NT2/D1 (cell line): Measurements from ENCODE around the gene PPY.

Source experiments
- DNase-seq: peaks from one replicate; pipeline ENCODE4 v3.0.0-alpha.2; 2011; ENCODE audit warnings: low read depth, low spot score
- H3K27me3 ChIP-seq: 2 replicates; pipeline ENCODE4 v1.6.0; 2011; ENCODE audit warnings: mild to moderate bottlenecking; ENCODE audit not compliant: insufficient read length, insufficient read depth
- H3K36me3 ChIP-seq: 2 replicates; pipeline ENCODE4 v1.6.1; 2011; ENCODE audit warnings: mild to moderate bottlenecking, low read length, mixed read lengths; ENCODE audit not compliant: insufficient read depth, insufficient read length
- H3K4me1 ChIP-seq: 2 replicates; pipeline ENCODE4 v1.5.1; 2011; ENCODE audit not compliant: insufficient read depth, insufficient read length
- H3K4me3 ChIP-seq: 2 replicates; pipeline ENCODE4 v1.5.1; 2011; ENCODE audit warnings: low read depth; ENCODE audit not compliant: insufficient read length
- H3K9ac ChIP-seq: 2 replicates; pipeline ENCODE4 v1.6.0; 2011; ENCODE audit warnings: low read depth; ENCODE audit not compliant: insufficient read length
- H3K9me3 ChIP-seq: 2 replicates; pipeline ENCODE4 v1.5.1; 2011; ENCODE audit warnings: mild to moderate bottlenecking, low read length; ENCODE audit not compliant: insufficient read depth
- SUZ12 ChIP-seq: IDR thresholded peaks from 2 replicates; pipeline ENCODE4 v1.6.1; 2011; ENCODE audit not compliant: insufficient read length, insufficient read depth; ENCODE audit errors: extremely low read depth
- YY1 ChIP-seq: IDR thresholded peaks from 2 replicates; pipeline ENCODE4 v1.6.1; 2011; ENCODE audit not compliant: insufficient read length, insufficient read depth
- ZNF274 ChIP-seq: IDR thresholded peaks from 2 replicates; pipeline ENCODE4 v1.6.1; 2011; ENCODE audit warnings: mild to moderate bottlenecking, low read depth, low read length

The PPY gene

GRCh38 chr17:43942051-43942685 lies at the start of gene PPY:
Gene PPY (minus strand): TSS chr17:43942476. CDS start chr17:43941654, 822 bp downstream.
- TF ChIP-seq YY1, result no peak
- TF ChIP-seq ZNF274, result no peak
- no peak for TF ChIP-seq SUZ12
- H3K4me1 ChIP-seq, result peaks cover 19% of the 10 kb centered on the region
- DNase-seq, result no peak
- H3K4me3 ChIP-seq, result no peak within 1 kb of the TSS
- H3K36me3 ChIP-seq, result no peaks in the 10 kb centered on the region
- no peaks in the 10 kb centered on the region for H3K9me3 ChIP-seq
- H3K27me3 ChIP-seq, result peaks cover 8% of the 10 kb centered on the region
- H3K9ac ChIP-seq, result peak within 1 kb of the TSS; percentile 53

GRCh38 chr17:43988301-43988700 lies 46.0 kb upstream of the PPY start:
- H3K4me1 ChIP-seq, result peaks cover 6% of the 10 kb centered on the region
- no peaks in the 10 kb centered on the region for H3K36me3 ChIP-seq
- H3K9me3 ChIP-seq, result no peaks in the 10 kb centered on the region
- H3K4me3 ChIP-seq, result no peak overlapping the region
- H3K27me3 ChIP-seq, result peaks cover 7% of the 10 kb centered on the region
- TF ChIP-seq YY1 (no peak), SUZ12 (no peak), ZNF274 (no peak)
- no peak for DNase-seq
- H3K9ac ChIP-seq, result no peak overlapping the region

- H3K9me3 ChIP-seq, result no peaks in the 10 kb centered on the region
- H3K36me3 ChIP-seq, result no peaks in the 10 kb centered on the region
- H3K9ac ChIP-seq, result peak overlapping the region; percentile 7
- no peak overlapping the region for H3K4me3 ChIP-seq
- TF ChIP-seq YY1 (no peak), ZNF274 (no peak), SUZ12 (no peak)
- H3K4me1 ChIP-seq, result peaks cover 6% of the 10 kb centered on the region
- H3K27me3 ChIP-seq, result peaks cover 17% of the 10 kb centered on the region
- DNase-seq, result no peak
These were observed 45.1 kb upstream of the PPY start for GRCh38 chr17:43987131-43988021.

GRCh38 chr17:43986225-43986981 lies 44.1 kb upstream of the PPY start:
- DNase-seq, result no peak
- no peak overlapping the region for H3K9ac ChIP-seq
- no peaks in the 10 kb centered on the region for H3K9me3 ChIP-seq
- H3K4me1 ChIP-seq, result peaks cover 6% of the 10 kb centered on the region
- TF ChIP-seq SUZ12, result no peak
- TF ChIP-seq YY1, result no peak
- TF ChIP-seq ZNF274, result no peak
- no peaks in the 10 kb centered on the region for H3K36me3 ChIP-seq
- peaks cover 25% of the 10 kb centered on the region for H3K27me3 ChIP-seq
- H3K4me3 ChIP-seq, result no peak overlapping the region

GRCh38 chr17:43984521-43984920 lies 42.2 kb upstream of the PPY start:
- H3K36me3 ChIP-seq, result no peaks in the 10 kb centered on the region
- H3K4me3 ChIP-seq, result peak overlapping the region; percentile 62
- no peak for DNase-seq
- no peaks in the 10 kb centered on the region for H3K9me3 ChIP-seq
- peaks cover 6% of the 10 kb centered on the region for H3K4me1 ChIP-seq
- no peak for TF ChIP-seq ZNF274
- TF ChIP-seq SUZ12, result no peak
- TF ChIP-seq YY1, result no peak
- H3K9ac ChIP-seq, result peak overlapping the region; percentile 58
- peaks cover 25% of the 10 kb centered on the region for H3K27me3 ChIP-seq

GRCh38 chr17:43983515-43984411 lies 41.5 kb upstream of the PPY start:
- H3K9ac ChIP-seq, result peak overlapping the region; percentile 73
- peaks cover 25% of the 10 kb centered on the region for H3K27me3 ChIP-seq
- DNase-seq, result no peak
- H3K36me3 ChIP-seq, result no peaks in the 10 kb centered on the region
- TF ChIP-seq YY1, result no peak
- no peak for TF ChIP-seq SUZ12
- no peak for TF ChIP-seq ZNF274
- peak overlapping the region; percentile 62 for H3K4me3 ChIP-seq
- peaks cover 6% of the 10 kb centered on the region for H3K4me1 ChIP-seq
- no peaks in the 10 kb centered on the region for H3K9me3 ChIP-seq
